MM.1S (cell line): ENCODE data around the gene DIS3L2.

Source experiments
- CTCF ChIP-seq: fragments of 300-600 bp; sonication (generic); IDR thresholded peaks from 2 replicates; pipeline ENCODE4 v1.5.1; 2016; ENCODE audit warnings: antibody characterized with exemption, low read length, mixed read lengths
- EZH2 ChIP-seq: fragments of 300-600 bp; sonication (generic); optimal IDR thresholded peaks from 2 replicates; pipeline ENCODE3; 2017; ENCODE audit warnings: low read depth, mild to moderate bottlenecking, antibody characterized with exemption, low read length, mixed read lengths
- EZH2phosphoT487 ChIP-seq: fragments of 300-600 bp; sonication (generic); IDR thresholded peaks from 2 replicates; pipeline ENCODE4 v1.6.1; 2018; ENCODE audit warnings: antibody characterized with exemption, low read length

- TF ChIP-seq CTCF, result no peak
- TF ChIP-seq EZH2, result no peak
- no peak for TF ChIP-seq EZH2phosphoT487
Measured at GRCh38 chr2:232027530-232027929, 66.0 kb downstream of the DIS3L2 start.
